ENCODE data around the gene PHF19.

DNA sequence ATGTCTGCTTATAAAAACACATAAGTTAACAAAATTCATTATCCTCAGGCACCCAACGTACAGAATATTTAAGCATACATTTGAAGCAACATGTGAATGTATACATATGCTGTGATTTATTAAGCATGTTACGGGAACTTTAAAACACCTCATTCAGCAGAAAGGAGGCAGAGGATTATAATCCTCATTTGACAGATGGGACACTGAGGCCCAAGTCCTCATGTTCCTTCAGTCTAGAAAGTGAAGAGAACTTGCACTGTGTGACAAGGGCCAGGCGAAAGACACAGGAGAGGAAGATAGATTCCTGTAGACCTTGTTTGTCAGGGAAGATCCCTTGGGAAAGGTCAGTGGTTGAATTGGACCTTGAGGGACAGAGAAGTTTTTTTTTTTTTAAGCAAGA is 26.7 kb downstream of the PHF19 start:
- TF ChIP-seq, protein P1, sequence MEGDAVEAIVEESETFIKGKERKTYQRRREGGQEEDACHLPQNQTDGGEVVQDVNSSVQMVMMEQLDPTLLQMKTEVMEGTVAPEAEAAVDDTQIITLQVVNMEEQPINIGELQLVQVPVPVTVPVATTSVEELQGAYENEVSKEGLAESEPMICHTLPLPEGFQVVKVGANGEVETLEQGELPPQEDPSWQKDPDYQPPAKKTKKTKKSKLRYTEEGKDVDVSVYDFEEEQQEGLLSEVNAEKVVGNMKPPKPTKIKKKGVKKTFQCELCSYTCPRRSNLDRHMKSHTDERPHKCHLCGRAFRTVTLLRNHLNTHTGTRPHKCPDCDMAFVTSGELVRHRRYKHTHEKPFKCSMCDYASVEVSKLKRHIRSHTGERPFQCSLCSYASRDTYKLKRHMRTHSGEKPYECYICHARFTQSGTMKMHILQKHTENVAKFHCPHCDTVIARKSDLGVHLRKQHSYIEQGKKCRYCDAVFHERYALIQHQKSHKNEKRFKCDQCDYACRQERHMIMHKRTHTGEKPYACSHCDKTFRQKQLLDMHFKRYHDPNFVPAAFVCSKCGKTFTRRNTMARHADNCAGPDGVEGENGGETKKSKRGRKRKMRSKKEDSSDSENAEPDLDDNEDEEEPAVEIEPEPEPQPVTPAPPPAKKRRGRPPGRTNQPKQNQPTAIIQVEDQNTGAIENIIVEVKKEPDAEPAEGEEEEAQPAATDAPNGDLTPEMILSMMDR (IDR thresholded peaks at IDR 0.05): no peak
- no peak for TF ChIP-seq ZFX (IDR thresholded peaks at IDR 0.05; ENCODE audit: borderline replicate concordance)

All from 22Rv1 (cell line).